Bone marrow (tissue), 2 donors: ENCODE results near the gene RABL6.
"Not testable (repeated sequence)": the region's sequence is repeated elsewhere in the genome, so short reads cannot be mapped to it uniquely, and the experiment has no call there.

Source experiments
- DNase-seq, 2 donors: peaks; one replicate each; lab custom pipeline; 2025; lab: John Stamatoyannopoulos, UW

RABL6 gene

GRCh38 chr9:136807281-136808074 lies at the start of gene RABL6:
Gene RABL6 (plus strand): TSS chr9:136807948. CDS start chr9:136808197, 249 bp downstream.
- DNase-seq, result peak; percentile 58 to 68

- DNase-seq, result no peak
Measured at GRCh38 chr9:136759001-136759400, 48.7 kb upstream of the RABL6 start.

- DNase-seq, result no peak
Measured at GRCh38 chr9:136759436-136760325, 48.1 kb upstream of the RABL6 start.

- DNase-seq, result no peak
Measured at GRCh38 chr9:136760424-136760823, 47.3 kb upstream of the RABL6 start.

GRCh38 chr9:136760834-136761544 lies 46.8 kb upstream of the RABL6 start:
- DNase-seq, result peak; percentile 9 to 67

- no peak for DNase-seq
Measured at GRCh38 chr9:136761545-136761981, 46.2 kb upstream of the RABL6 start.

- no peak for DNase-seq
Measured at GRCh38 chr9:136762221-136762691, 45.5 kb upstream of the RABL6 start.

- no peak for DNase-seq
Measured at GRCh38 chr9:136762915-136763648, 44.7 kb upstream of the RABL6 start.

GRCh38 chr9:136763649-136764035 lies 44.1 kb upstream of the RABL6 start:
- DNase-seq, result no peak

- no peak for DNase-seq
Measured at GRCh38 chr9:136764301-136764891, 43.4 kb upstream of the RABL6 start, which contains the start of gene LCN15. Gene LCN15 (minus strand): TSS chr9:136764518. CDS start chr9:136764488, 30 bp downstream.

GRCh38 chr9:136765041-136765440 lies 42.7 kb upstream of the RABL6 start:
- no peak for DNase-seq

- DNase-seq, result not testable (repeated sequence)
Measured at GRCh38 chr9:136765745-136766409, 41.9 kb upstream of the RABL6 start.

GRCh38 chr9:136766410-136767120 lies 41.2 kb upstream of the RABL6 start:
- peak in 1 of 2 donors; percentile 12 for DNase-seq

GRCh38 chr9:136769710-136770191 lies 38.0 kb upstream of the RABL6 start:
- peak in 1 of 2 donors; percentile 40 for DNase-seq

GRCh38 chr9:136771907-136772415 lies 35.8 kb upstream of the RABL6 start:
- no peak for DNase-seq

- DNase-seq, result peak in 1 of 2 donors; percentile 19
Measured at GRCh38 chr9:136773386-136774044, 34.2 kb upstream of the RABL6 start.

- DNase-seq, result no peak
Measured at GRCh38 chr9:136774416-136775045, 33.2 kb upstream of the RABL6 start.

GRCh38 chr9:136775191-136775590 lies 32.6 kb upstream of the RABL6 start:
- no peak for DNase-seq
